Cardiac muscle cell (in vitro differentiated cells and primary cell): ENCODE measurements around the gene VPREB3. TPM values are rescaled to one million over a fixed set of nuclear protein-coding genes. Genes with fewer than 3 reads are reported as not detected.

ENCODE experiments used
- DNase-seq, 2 donors: peaks; one replicate each; pipeline versions ENCODE4 v3.0.0 to v3.0.0-alpha.2; 2010 to 2017; ENCODE audit warnings: low read depth in 1 of 2, low spot score in 1 of 2
- H3K27ac ChIP-seq: fragments of 200-600 bp; sonication (generic); 2 replicates; pipeline ENCODE4 v1.5.1; 2016
- H3K27me3 ChIP-seq: fragments of 200-600 bp; sonication (generic); 2 replicates; pipeline ENCODE4 v1.6.0; 2016; ENCODE audit warnings: control low read depth
- H3K36me3 ChIP-seq: fragments of 200-600 bp; sonication (generic); 2 replicates; pipeline ENCODE4 v1.5.1; 2016; ENCODE audit warnings: control low read depth
- H3K4me1 ChIP-seq: fragments of 200-600 bp; sonication (generic); 2 replicates; pipeline ENCODE4 v1.8.1; 2017; ENCODE audit warnings: low read depth, mild to moderate bottlenecking, mixed run types
- H3K4me3 ChIP-seq: fragments of 200-600 bp; sonication (generic); 2 replicates; pipeline ENCODE4 v1.5.1; 2016; ENCODE audit warnings: mild to moderate bottlenecking
- H3K9me3 ChIP-seq: fragments of 200-600 bp; sonication (generic); 2 replicates; pipeline ENCODE4 v1.5.1; 2017; ENCODE audit warnings: low read depth, mild to moderate bottlenecking, control low read depth
- CTCF ChIP-seq: IDR thresholded peaks from 2 replicates; pipeline ENCODE4 v1.5.1; 2012; ENCODE audit warnings: low read depth, mild to moderate bottlenecking, low read length
- polyA plus RNA-seq: library from polyadenylated mRNA; unstranded; fragments of >200 nt; fragmentation: Nextera tagmentation; extraction: Ambion mirVana; gene quantifications from 2 replicates; pipeline ENCODE4 v1.2.1, GENCODE V29; 2016
- total RNA-seq: library from RNA; depleted of rRNA; stranded (reverse); fragments of >200 nt; gene quantifications from 2 replicates; pipeline ENCODE4 v1.2.3, GENCODE V29; 2016

The VPREB3 gene
- total and polyA plus RNA-seq, 2 experiments from 2014 or later = 2.5 to 3.5 TPM

GRCh38 chr22:23772649-23773473 lies 18.6 kb upstream of the VPREB3 start, which contains the start of gene MMP11:
MMP11 (plus strand) TSS chr22:23772849; CDS start chr22:23772871, 22 bp downstream.
- Histone ChIP-seq H3K27ac (no peak within 1 kb of the TSS), H3K4me3 (peak within 1 kb of the TSS; percentile 42), H3K27me3 (no peaks in the 10 kb centered on the region), H3K4me1 (peaks cover 18% of the 10 kb centered on the region), H3K9me3 (no peaks in the 10 kb centered on the region), H3K36me3 (no peaks in the 10 kb centered on the region)
- DNase-seq = peak; percentile 49 to 71
- TF ChIP-seq CTCF = no peak

GRCh38 chr22:23772315-23772648 lies 18.1 kb upstream of the VPREB3 start:
- H3K36me3 ChIP-seq = no peaks in the 10 kb centered on the region
- H3K4me3 ChIP-seq = peak overlapping the region; percentile 42
- no peak for TF ChIP-seq CTCF
- H3K27me3 ChIP-seq = no peaks in the 10 kb centered on the region
- DNase-seq = no peak
- no peaks in the 10 kb centered on the region for H3K9me3 ChIP-seq
- peaks cover 18% of the 10 kb centered on the region for H3K4me1 ChIP-seq
- no peak overlapping the region for H3K27ac ChIP-seq

GRCh38 chr22:23769321-23769965 lies 15.2 kb upstream of the VPREB3 start:
- H3K27me3 ChIP-seq = no peaks in the 10 kb centered on the region
- TF ChIP-seq CTCF = no peak
- no peaks in the 10 kb centered on the region for H3K36me3 ChIP-seq
- H3K27ac ChIP-seq = no peak overlapping the region
- peaks cover 25% of the 10 kb centered on the region for H3K4me1 ChIP-seq
- no peak for DNase-seq
- no peaks in the 10 kb centered on the region for H3K9me3 ChIP-seq
- no peak overlapping the region for H3K4me3 ChIP-seq

GRCh38 chr22:23767673-23768548 lies 13.7 kb upstream of the VPREB3 start, which contains the start of gene CHCHD10:
CHCHD10 (minus strand) TSS chr22:23767972; CDS start chr22:23767874, 98 bp downstream.
- Histone ChIP-seq H3K27ac (peak within 1 kb of the TSS; percentile 84), H3K9me3 (no peaks in the 10 kb centered on the region), H3K27me3 (no peaks in the 10 kb centered on the region), H3K4me3 (peak within 1 kb of the TSS; percentile 71), H3K36me3 (no peaks in the 10 kb centered on the region), H3K4me1 (peaks cover 27% of the 10 kb centered on the region)
- peak; percentile 83 to 92 for DNase-seq
- TF ChIP-seq CTCF = peak; percentile 77

GRCh38 chr22:23767303-23767672 lies 13.1 kb upstream of the VPREB3 start:
- Histone ChIP-seq H3K9me3 (no peaks in the 10 kb centered on the region), H3K4me1 (peaks cover 26% of the 10 kb centered on the region), H3K27me3 (no peaks in the 10 kb centered on the region), H3K27ac (peak overlapping the region; percentile 84), H3K36me3 (no peaks in the 10 kb centered on the region), H3K4me3 (peak overlapping the region; percentile 71)
- DNase-seq = no peak
- no peak for TF ChIP-seq CTCF
